HG03442 (cell line): Measurements from ENCODE around the gene EIF3D.
A peak's percentile ranks its signal among the peaks of the same experiment; 100 is the strongest.

Source experiments
- ATAC-seq: cut with Tn5 transposase; IDR thresholded peaks from one replicate; pipeline ENCODE4 v1.9.1; 2021; ENCODE audit warnings: mild to moderate bottlenecking, moderate library complexity; ENCODE audit not compliant: unreplicated experiment

EIF3D gene

GRCh38 chr22:36510384-36510783, 18.6 kb downstream of the EIF3D start:
- no peak for ATAC-seq

- ATAC-seq: no peak
Measured at GRCh38 chr22:36507518-36508010, 21.4 kb downstream of the EIF3D start.

DNA sequence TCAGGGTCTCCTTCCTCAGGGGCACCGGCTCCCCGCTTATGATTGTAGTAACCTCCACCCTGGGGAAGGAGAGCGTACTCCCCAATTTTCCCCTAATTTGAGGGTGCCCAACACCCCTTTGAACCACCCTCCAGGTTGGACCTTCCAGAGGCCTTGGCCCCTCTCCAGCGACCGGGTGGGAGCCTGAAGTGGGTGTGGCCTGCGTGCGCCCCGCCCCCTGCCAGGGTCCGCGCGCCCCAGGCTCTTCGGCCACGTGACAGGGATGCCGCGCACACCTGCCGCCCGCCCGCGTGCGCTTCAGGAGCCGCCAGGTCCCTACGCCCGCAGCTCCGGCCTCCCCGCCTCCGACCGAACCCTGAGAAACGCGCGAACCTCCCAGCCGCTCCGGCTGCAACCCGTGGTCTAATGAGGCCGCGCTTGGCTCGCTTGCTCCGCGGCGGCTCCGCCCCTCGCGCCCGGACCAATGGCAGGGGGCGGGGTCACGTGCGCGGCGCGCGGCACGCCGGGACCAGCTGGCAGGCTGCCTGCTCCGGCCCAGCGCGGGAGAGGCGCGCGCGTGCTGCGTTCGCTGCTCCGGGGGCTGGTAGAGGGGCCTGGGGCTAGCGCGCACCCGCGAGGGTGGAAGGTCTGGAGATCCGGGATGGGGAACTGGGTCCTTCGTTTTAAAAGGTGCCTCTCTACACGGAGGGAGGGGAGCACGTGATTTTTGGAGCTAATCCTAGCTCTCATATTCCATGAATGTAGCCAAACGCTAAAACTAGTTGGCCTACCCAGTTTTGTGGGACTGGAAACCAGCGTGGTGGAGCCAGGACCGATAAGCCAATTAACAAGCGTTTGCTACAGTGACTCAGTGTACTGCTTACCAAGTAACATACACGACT, 22.1 kb downstream of the EIF3D start, which contains the start of gene FOXRED2:
TSS of gene FOXRED2 (minus strand) at position 404 of the 881 bp plus-strand sequence. CDS start 618 bp downstream, outside the sequence.
- peak; percentile 77 for ATAC-seq

DNA sequence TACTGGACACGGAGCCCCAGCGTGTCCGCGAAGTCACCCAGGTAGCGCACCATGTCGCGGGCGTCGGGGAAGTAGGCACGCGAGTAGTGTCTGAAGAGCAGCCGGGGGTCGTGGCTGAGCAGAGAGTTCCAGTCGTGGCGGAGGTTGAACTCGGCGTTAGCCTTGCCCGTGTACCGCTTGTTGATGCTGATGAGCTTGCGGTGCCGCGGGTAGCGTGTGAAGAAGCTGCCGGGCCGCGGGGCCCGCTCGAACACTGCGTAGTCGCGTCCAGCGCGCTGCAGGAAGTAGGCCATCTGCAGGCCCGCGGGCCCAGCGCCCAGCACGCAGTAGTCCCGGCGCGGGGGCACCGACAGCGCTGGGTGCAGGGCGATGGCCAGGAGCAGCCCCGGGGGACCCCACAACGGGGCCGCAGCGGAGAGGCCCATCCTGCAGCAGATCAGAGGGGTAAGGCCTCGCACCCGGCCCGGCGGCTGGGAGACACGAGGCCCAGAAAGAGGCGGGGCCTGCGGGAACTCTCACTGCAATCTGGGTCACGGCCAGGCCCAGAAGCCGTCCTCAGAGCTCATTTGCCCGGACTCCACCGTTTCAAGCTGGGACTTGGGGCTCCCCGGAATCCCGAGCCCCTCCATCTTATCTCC, 22.8 kb downstream of the EIF3D start:
- no peak for ATAC-seq

GRCh38 chr22:36497910-36498665, 30.9 kb downstream of the EIF3D start:
- no peak for ATAC-seq

DNA sequence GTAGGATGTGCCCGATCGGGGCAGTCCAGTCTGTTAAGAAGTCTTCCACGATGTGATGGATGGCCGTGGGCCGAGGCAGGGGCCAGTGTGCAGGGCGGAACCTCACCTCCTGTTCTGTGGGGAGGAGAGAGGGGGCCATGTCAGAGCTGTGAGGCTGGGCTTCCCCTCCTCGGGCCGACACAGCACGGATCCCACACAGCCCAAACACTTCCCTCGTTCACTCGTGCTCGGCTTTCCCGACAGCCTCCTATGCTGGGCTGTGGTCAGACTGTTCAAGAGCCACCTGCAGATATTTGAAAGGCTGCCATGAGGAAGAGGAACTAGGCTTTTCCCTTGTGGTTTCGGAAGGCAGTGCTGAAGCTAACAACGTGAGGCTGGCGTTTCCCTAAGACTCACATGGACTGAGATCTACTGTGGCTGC, 35.3 kb downstream of the EIF3D start:
- ATAC-seq: no peak

- no peak for ATAC-seq
Measured at GRCh38 chr22:36492109-36492508, 36.9 kb downstream of the EIF3D start.

- ATAC-seq: no peak
Measured at GRCh38 chr22:36491155-36491554, 37.8 kb downstream of the EIF3D start.

DNA sequence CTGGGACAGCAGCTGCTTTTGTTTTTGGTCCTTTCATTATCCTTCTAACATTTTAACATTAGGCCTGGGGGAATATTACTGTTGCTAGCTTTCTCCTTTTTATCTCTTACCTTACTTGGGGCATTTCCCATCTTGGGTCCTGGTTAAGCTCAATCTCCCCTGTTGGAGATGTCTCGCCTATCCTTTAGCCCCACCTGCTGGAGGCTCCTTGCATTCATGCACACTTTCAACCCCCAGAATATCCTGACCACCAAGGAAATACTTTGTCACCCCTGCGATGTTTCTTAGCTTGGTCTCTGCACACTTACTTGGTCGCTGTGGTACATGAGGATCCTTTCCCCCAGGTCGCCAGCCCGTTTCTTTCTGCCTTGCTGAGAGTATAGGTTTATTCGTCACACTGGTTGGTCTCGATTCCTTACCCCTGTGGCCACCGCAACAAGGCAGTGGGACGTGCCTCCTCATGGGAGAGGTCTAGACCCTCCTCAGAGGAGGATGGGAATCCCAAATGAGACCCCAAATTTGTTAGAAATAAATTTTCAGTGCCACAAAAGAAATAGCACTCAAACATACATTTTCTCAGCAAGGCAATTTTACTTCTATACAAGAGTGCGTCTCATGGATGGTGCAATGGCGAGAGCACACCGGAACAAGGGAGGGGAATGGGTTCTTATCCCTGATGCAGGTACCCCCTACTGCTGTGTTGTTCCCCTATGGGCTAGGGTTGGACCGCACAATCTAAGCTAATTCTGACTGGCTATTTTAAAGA, 42.2 kb downstream of the EIF3D start:
- no peak for ATAC-seq

- peak; percentile 80 for ATAC-seq
Measured at GRCh38 chr22:36481393-36482168, 47.4 kb downstream of the EIF3D start, which contains the start of gene TXN2. TXN2 (minus strand) TSS chr22:36481640; CDS start chr22:36480837, 803 bp downstream.

DNA sequence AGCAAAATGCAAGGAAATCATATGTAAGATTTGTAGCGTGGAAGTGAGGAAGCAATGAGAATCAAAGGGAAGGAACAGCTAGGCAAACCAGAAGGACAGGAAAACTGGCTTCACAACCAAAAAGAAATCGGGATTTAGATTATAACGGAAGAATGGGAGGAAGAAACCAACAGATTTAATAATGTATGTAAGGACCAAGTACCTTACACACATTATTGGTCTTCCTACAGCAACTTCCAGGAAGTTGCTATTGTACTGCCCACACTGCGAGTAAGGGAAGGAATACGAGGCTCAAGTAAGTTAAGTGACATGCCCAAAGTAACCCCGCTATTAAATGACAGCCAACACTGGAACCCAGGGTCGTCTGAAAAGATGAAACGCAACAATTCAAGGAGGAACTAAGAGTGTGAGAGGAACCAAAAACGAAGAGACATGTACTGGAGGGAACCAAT, 48.0 kb downstream of the EIF3D start:
- no peak for ATAC-seq

DNA sequence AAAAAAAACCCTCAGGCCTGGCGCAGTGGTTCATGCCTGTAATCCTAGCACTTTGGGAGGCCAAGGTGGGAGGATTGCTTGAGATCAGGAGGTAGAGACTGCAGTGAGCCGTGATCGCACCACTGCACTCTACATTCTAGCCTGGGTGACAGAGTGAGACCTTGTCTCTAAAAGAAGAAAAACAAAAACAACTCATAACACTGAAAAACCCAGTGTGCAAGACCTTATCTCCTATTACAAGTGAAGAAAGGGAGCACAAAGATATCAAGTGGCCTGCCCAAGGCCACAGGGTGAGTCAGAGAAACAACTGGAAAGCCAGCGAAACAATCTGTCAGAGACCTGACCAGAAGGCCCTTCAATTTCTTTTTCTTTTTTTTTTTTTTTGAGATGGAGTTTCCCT, 50.0 kb downstream of the EIF3D start:
- ATAC-seq: no peak

DNA sequence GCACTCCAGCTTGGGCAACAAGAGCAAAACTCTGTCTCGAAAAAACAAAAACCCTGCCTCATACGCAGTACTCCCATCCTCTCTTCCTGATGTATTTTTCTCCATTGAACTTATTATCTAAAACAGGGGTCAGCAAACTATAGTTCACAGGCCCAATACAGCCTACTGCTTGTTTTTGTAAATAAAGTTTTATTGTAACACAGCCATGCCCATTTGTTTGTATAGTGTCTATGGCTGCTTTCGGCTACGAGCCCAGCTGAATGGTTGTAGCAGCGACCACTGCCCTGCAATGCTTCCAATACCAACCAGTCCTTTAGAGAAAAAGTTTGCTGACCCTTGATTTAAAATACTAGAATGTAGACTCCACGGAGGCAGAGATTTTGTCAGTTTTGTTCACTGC, 53.6 kb downstream of the EIF3D start:
- ATAC-seq: no peak

DNA sequence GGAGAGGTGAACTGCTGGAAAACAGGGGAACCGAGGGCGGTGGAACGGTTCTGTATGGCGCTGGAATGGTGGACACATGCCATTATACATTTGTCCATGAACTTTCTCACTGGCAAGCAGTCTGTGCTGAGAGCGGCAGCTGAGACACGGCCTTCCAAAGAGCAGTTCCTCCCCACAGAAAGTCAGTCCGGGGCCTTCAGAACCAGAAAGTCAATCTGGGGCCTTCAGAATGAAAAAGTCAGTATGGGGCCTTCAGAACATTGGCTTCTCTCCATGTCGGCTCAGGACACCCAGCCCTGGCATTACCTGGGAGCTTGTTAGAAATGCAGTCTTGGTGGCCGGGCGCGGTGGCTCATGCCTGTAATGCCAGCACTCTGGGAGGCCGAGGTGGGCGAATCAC, 56.3 kb downstream of the EIF3D start:
- ATAC-seq: no peak

DNA sequence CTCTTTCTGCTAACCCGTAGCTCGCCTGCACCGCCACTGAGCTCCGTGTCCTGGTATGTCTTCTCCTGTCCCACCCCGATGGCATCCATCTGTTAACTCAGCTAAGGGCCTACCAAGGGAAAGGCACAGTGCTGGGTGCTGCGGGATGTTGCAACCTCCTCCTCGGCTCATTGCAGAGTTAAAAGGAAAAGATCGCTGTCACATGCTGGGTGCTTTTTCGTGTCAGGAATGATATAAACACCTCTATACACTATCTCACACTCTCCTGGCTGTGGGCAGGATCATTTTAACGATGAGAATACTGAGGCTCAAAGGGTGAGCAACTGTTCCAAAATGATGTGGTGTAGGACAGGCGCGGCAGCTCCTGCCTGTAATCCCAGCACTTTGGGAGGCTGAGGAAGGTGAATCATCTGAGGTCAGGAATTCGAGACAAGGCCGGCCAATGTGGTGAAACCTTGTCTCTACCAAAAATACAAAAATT, 57.6 kb downstream of the EIF3D start:
- no peak for ATAC-seq

- no peak for ATAC-seq
Measured at GRCh38 chr22:36470994-36471331, 58.0 kb downstream of the EIF3D start.

- no peak for ATAC-seq
Measured at GRCh38 chr22:36470162-36470993, 58.6 kb downstream of the EIF3D start.

DNA sequence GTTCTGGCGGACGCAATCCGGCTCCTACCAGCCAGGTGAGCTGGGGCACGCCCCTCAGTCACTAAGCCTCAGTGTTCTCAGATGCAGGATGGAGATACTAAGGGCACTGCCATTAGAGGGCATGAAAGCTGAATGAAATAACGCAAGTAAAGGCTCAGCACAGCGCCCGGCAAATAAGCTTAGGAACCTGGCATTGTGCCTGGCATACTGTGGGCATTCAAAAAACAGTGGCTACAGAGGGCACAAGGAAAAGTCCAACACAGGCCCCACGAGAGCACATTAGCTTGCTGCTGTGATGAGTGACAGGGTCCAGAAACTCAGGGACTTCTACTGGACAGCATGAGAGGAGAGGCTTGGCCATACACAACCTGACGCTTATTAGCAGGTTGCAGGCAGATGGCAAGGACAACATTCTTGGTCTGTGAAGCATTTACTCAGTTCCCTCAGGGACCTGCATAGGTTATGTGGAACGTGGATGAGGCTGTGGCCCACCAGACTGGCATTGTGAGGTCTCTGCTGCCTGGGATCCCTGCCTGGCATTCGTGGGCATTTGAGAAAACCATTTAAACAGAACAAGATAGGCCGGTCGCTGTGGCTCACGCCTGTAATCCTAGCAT, 59.8 kb downstream of the EIF3D start:
- ATAC-seq: no peak
